Left lung (tissue), 10 donors: Measurements from ENCODE around the gene CDK5R1. TPM values are rescaled to one million over a fixed set of nuclear protein-coding genes. Genes with fewer than 3 reads are reported as not detected.

ENCODE experiments used
- ATAC-seq: fragments of 200-7000 bp; cut with Tn5 transposase; one replicate; pipeline ENCODE4 v1.9.1; 2020; ENCODE audit warnings: moderate library complexity
- DNase-seq, 4 donors: peaks; one replicate each; pipeline ENCODE4 v3.0.0-alpha.2; 2013 to 2020
- H3K27ac ChIP-seq, 2 donors: fragments of 200-600 bp; sonication (generic) in 1 of 2; one replicate each; pipeline versions ENCODE4 v1.5.0 to v1.8.0; 2020 to 2021
- H3K27me3 ChIP-seq, 2 donors: fragments of 200-600 bp; sonication (generic) in 1 of 2; one replicate each; pipeline versions ENCODE4 v1.5.0 to v1.8.0; 2020 to 2021
- H3K36me3 ChIP-seq, 2 donors: fragments of 200-600 bp; sonication (generic) in 1 of 2; one replicate each; pipeline versions ENCODE4 v1.5.0 to v1.8.0; 2020 to 2021
- H3K4me1 ChIP-seq, 2 donors: fragments of 200-600 bp; one replicate each; pipeline ENCODE4 v1.8.0; 2021
- H3K4me3 ChIP-seq, 2 donors: fragments of 200-600 bp; sonication (generic) in 1 of 2; one replicate each; pipeline versions ENCODE4 v1.5.0 to v1.8.0; 2020 to 2021; ENCODE audit warnings: mild to moderate bottlenecking in 1 of 2
- H3K9me3 ChIP-seq, 2 donors: fragments of 200-600 bp; sonication (generic) in 1 of 2; one replicate each; pipeline versions ENCODE4 v1.5.0 to v1.8.0; 2020 to 2021
- CTCF ChIP-seq, 2 donors: fragments of 200-600 bp; sonication (generic) in 1 of 2; IDR thresholded peaks; one replicate each; pipeline versions ENCODE4 v1.5.0 to v1.8.0; 2021; ENCODE audit warnings: antibody characterized with exemption in 2 of 2
- intact Hi-C, 2 donors: fragments of 100-400 bp; cut with DNase I; formaldehyde crosslinking; loops; one replicate each; pipeline versions ENCODE4 v1.11.2 to v1.14.2; 2022
- polyA plus RNA-seq, 6 donors: library from polyadenylated mRNA; unstranded; fragments of 120-200 nt; gene quantifications; one replicate each; pipeline ENCODE4 v1.2.1, GENCODE V29; 2013; ENCODE audit not compliant: insufficient read length in 6 of 6
- total RNA-seq, 2 donors: library from RNA; stranded (reverse); fragmentation: NEBNext Ultra II Directional; extraction: Animal tissue kit (Norgen Biotek cat#: 25700); gene quantifications; one replicate each; pipeline ENCODE4 v1.2.1, GENCODE V29; 2021
- donor health status: DM: no; HTN: yes; CAD: no.
- donor health status: DM: no; HTN: no; CAD: no.

The CDK5R1 gene
- total and polyA plus RNA-seq, 8 donors, result 1.3 to 5.0 (median 3.7) TPM

GRCh38 chr17:32514606-32515005 is 27.8 kb downstream of the CDK5R1 start:
- no peak for TF ChIP-seq CTCF (IDR thresholded peaks at IDR 0.05)
- no peaks in the 10 kb centered on the region for H3K9me3 ChIP-seq
- no peaks in the 10 kb centered on the region for H3K36me3 ChIP-seq
- peaks cover 0 to 23% of the 10 kb centered on the region in 2 donors for H3K27me3 ChIP-seq
- no peak overlapping the region for H3K27ac ChIP-seq
- intact Hi-C loops, result no loop called here
- DNase-seq, result no peak
- peaks cover under 1 to 12% of the 10 kb centered on the region in 2 donors for H3K4me1 ChIP-seq
- ATAC-seq, result no peak
- no peak overlapping the region for H3K4me3 ChIP-seq

GRCh38 chr17:32515677-32516383 is 29.0 kb downstream of the CDK5R1 start:
- Histone ChIP-seq H3K36me3 (no peaks in the 10 kb centered on the region), H3K9me3 (no peaks in the 10 kb centered on the region), H3K4me1 (peaks cover 5 to 17% of the 10 kb centered on the region in 2 donors), H3K27ac (no peak overlapping the region), H3K27me3 (peaks cover 0 to 36% of the 10 kb centered on the region in 2 donors), H3K4me3 (no peak overlapping the region)
- ATAC-seq (no peak), DNase-seq (no peak)
- TF ChIP-seq CTCF (IDR thresholded peaks at IDR 0.05), result no peak
- intact Hi-C loops, result no loop called here

- intact Hi-C loops, result no loop called here
- no peaks in the 10 kb centered on the region for H3K9me3 ChIP-seq
- H3K4me1 ChIP-seq, result peaks cover 5 to 17% of the 10 kb centered on the region in 2 donors
- peaks cover 0 to 36% of the 10 kb centered on the region in 2 donors for H3K27me3 ChIP-seq
- ATAC-seq (no peak), DNase-seq (no peak)
- H3K4me3 ChIP-seq, result no peak overlapping the region
- no peak overlapping the region for H3K27ac ChIP-seq
- TF ChIP-seq CTCF (IDR thresholded peaks at IDR 0.05), result no peak
- H3K36me3 ChIP-seq, result no peaks in the 10 kb centered on the region
Measured at GRCh38 chr17:32516450-32516849, 29.7 kb downstream of the CDK5R1 start.

- Histone ChIP-seq H3K27me3 (peaks cover 0 to 36% of the 10 kb centered on the region in 2 donors), H3K36me3 (no peaks in the 10 kb centered on the region), H3K9me3 (no peaks in the 10 kb centered on the region), H3K4me1 (peaks cover 5 to 17% of the 10 kb centered on the region in 2 donors), H3K27ac (no peak overlapping the region), H3K4me3 (no peak overlapping the region)
- intact Hi-C loops, result no loop called here
- ATAC-seq (no peak), DNase-seq (no peak)
- no peak for TF ChIP-seq CTCF (IDR thresholded peaks at IDR 0.05)
Measured at GRCh38 chr17:32516940-32517701, 30.3 kb downstream of the CDK5R1 start.

GRCh38 chr17:32517982-32518381 is 31.2 kb downstream of the CDK5R1 start:
- Histone ChIP-seq H3K4me3 (no peak overlapping the region), H3K9me3 (no peaks in the 10 kb centered on the region), H3K27ac (no peak overlapping the region), H3K36me3 (no peaks in the 10 kb centered on the region), H3K4me1 (peaks cover 5 to 17% of the 10 kb centered on the region in 2 donors), H3K27me3 (peaks cover 0 to 36% of the 10 kb centered on the region in 2 donors)
- TF ChIP-seq CTCF (IDR thresholded peaks at IDR 0.05), result no peak
- DNase-seq, result no peak
- intact Hi-C loops, result no loop called here
- ATAC-seq, result no peak
